Measurements from ENCODE around the gene HOXA5.

The HOXA5 gene

GRCh38 chr7:27170426-27171324 is 27.2 kb upstream of the HOXA5 start:
- no peak for DNase-seq

DNA sequence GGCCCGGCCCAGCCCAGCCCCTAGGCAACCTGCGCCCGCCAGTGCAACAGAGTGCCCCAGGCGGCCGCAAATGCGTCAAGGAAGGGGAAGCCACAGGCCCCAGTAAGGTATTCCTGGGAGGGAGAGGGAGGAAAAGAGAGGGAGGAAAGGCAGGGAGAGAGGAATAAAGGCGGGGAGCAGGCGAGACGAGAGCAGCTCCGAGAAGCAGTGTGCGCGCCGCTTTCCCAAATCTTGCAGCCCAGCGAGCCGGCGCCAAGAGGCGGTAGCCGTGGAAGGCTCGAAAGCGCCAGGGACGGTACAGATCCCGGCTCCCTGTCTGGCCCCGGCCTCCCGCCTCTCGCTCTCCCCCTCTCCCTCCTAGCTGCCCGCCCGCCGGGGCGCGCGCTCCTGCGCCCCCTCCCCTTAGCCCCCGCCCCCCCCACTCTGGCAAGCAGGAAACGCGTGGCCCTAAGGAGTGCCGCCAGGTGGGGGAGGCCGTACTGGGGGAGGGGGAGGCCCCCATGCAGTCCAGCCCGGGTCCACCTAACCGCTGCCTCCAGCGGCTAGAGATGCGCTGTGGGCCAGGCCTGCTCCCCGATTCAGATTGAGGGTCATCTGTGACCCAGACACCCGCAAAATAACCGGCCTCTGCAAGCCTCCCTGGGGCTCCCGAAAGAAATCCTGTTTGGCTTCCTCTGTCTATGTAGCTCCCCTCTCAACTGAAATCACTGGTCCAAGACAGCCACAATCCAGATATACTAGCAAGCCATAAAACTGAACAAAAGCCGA is 26.4 kb upstream of the HOXA5 start:
- DNase-seq, result no peak

DNA sequence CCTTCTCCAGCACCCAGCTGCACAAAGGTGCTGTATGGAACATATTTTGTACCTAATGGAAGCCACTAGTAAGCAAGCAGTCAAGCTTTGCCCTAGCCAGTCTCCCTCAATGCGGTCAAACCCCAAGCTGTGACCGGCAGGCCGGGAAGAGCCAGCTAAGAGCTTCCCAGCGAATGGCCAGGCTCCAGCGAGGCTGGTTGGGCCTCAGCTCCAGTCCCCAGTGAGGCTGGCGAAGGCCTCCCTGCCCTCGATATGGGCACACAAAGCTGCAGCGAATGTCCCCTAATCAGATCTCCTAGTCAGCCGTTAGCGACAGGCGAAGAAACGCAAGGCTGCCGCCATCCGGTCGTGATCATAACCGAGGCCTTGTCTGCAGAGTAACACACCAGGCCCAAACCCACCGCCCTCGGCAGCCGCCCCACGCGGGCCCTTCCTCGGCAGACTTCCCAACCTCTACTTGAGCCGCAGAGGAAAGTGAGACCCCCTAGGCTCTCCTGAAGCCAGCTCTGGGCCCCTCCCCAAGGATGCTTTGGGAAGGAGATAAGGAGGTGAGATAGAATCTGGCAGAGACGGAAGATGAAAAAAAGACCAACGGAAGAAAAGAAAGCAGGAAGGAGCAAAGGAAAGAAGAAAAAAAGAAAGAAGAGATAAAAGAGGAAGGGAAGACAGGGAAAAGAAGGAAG is 24.9 kb upstream of the HOXA5 start:
- DNase-seq, result no peak

GRCh38 chr7:27167916-27168264 is 24.4 kb upstream of the HOXA5 start:
- no peak for DNase-seq

GRCh38 chr7:27166531-27167505 is 23.3 kb upstream of the HOXA5 start:
- no peak for DNase-seq

DNA sequence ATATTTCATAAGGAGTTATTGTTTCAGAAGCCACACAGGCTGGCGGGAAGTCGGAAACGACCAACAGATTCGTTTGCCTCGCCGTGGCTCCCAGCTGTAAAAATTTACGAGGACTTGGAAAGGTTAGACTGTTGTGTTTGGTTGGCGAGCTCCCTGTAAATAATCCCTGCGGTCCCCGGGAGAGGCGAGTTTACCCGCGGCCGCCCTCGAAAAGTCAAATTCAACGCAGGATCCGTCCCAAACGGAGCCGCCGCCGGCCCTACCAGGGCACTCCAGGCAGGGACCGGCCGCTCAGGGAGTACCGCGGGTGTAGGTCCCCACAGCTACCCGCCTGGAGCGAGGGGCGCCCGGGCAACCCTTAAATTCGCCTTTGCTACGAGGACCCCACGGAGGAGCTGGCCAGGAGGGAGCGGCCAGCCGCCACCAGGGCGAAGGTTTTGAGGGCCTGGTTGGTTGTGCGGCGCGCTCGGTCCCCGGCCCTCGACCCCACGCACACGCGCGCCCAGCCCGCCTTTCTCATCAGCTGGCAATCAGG is 22.6 kb upstream of the HOXA5 start:
- DNase-seq, result no peak

DNA sequence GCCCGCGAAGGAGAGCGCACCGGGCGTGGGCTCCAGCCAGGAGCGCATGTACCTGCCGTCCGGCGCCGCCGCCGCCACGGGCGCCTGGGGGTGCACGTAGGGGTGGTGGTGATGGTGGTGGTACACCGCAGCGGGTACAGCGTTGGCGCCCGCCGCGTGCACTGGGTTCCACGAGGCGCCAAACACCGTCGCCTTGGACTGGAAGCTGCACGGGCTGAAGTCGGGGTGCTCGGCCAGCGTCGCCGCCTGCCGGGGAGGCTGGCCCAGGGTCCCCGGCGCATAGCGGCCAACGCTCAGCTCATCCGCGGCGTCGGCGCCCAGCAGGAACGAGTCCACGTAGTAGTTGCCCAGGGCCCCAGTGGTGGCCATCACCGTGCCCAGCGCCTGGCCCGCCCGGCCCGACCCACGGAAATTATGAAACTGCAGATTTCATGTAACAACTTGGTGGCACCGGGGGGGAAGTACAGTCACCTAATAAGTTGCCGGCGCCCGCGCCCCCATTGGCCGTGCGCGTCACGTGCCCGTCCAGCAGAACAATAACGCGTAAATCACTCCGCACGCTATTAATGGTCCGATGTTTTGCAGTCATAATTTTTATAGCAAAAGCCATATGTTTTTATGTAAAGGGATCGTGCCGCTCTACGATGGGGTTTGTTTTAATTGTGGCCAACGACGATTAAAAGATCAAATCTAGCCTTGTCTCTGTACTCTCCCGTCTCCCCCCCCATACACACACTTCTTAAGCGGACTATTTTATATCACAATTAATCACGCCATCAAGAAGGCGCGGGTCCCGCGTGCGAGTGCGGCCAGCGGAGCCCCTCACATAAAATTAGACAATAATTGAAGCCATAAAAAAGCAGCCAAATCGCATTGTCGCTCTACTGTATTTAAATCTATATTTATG is 21.9 kb upstream of the HOXA5 start, which contains the start of gene HOXA9:
Gene HOXA9 (minus strand): TSS at position 449 of the 907 bp plus-strand sequence. CDS start 80 bp downstream, at position 369.
- DNase-seq, result no peak

DNA sequence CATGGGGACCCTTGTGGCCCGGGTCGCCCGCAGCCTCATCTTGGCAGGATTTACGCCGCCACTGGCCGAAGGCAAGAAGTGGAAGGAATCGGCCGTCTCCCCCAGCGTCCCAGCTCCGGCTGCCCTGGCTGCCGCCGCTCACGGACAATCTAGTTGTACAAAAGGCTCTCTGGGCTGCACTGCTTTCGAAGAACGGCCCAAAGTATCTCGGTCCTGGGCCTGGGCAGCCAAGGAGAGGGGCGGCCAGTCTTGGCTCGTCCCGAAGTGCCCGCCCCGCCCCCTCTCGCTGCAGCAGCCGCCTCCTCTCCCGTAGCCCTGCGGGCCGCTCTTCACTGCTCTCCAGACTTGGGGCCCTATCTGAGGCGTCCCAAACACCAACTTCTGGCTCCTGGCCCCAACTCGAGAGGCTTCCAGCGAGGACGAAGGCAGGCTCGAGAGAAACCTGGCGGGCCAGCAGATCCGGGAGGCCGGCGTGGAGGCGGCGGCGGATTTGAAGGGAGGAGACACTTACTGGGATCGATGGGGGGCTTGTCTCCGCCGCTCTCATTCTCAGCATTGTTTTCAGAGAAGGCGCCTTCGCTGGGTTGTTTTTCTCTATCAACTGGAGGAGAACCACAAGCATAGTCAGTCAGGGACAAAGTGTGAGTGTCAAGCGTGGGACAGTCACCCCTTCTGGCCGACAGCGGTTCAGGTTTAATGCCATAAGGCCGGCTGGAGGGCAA is 21.0 kb upstream of the HOXA5 start:
- no peak for DNase-seq

DNA sequence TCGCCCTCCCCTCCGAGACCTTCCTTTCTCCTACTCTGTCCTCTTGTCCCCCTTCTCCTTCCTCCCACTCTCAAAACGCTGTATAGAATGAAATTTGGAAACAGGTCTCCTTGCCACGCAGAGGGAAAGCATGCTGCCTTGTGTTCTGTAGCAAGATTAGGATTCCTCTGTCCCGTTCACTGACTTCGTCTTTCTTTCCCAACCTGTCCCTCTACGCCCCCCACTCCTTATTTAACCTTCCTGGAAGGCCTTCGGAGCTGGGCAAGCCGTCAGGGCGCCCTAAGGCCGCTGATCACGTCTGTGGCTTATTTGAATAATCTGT is 20.5 kb upstream of the HOXA5 start:
- no peak for DNase-seq

- DNase-seq, result no peak
These were observed 20.0 kb upstream of the HOXA5 start for GRCh38 chr7:27163288-27164044.

DNA sequence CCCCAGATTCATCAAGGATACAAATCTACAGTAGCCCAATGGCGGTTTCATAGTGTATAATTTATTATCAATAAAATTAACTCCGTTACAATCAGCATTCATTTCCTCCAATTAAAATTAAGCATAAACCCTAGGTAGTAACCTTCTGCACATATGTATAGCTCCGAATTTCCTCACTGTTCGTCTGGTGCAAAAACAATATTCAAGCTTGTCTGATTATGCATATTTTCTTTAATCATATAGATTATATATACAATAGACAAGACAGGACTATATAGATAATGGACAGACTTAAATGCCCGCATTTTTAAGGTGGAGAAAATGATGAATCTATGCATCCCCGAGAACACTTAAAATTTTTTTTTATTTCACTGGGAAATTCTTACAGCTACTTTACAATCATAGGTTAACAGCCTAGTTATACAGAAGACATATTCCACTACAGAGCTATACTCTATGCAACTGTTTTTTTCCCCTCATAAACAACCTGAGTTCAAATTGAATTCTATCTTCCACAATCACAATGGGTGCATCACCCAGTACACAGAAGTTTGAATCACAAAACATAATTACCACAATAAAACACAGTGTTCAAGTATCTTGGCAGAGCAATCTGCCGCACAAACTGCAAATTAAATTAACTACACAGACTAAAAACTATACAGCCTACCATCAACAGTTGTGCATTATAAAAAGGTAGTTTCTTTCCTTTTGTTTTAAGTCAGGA is 19.2 kb upstream of the HOXA5 start:
- DNase-seq, result no peak

DNA sequence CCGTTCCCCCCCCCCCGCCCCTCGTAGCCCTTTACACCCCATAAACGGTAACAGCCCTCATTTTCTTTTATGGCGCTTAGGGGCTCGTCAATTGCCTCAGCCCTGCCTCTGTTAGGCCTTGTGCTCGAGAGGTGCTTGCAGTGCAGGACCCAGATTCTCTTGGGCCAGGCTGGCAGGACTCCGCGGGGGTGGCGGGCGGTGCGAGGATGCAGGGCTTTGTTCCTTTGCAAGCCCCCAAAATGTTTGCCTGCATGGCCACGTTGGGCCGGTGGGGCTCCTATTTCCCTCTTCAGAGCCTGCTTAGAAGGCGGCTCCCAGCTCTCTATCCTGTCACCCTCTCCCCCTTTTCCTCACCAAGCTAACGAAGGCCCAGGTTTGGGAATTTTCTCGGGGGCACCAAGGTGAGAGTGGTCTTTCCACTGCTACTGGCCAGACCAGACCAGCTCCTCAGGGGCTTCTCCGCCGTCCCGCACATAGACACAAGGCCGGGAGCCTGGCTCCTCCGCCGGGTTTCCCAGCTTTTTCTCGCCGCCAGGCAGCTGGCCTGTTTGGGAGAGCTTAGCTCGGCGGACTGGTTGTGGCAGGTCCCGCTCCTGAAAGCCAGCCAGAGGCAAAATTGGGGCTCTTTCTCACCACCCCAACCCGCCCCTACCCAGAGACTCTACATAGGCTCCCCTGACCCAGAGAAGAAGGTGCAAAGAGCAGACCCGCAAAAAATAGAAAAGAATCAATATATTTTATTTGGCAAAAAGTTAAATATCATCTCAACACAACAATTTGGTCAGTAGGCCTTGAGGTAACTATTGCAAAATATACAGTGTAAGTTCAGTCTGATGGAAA is 18.5 kb upstream of the HOXA5 start:
- no peak for DNase-seq

DNA sequence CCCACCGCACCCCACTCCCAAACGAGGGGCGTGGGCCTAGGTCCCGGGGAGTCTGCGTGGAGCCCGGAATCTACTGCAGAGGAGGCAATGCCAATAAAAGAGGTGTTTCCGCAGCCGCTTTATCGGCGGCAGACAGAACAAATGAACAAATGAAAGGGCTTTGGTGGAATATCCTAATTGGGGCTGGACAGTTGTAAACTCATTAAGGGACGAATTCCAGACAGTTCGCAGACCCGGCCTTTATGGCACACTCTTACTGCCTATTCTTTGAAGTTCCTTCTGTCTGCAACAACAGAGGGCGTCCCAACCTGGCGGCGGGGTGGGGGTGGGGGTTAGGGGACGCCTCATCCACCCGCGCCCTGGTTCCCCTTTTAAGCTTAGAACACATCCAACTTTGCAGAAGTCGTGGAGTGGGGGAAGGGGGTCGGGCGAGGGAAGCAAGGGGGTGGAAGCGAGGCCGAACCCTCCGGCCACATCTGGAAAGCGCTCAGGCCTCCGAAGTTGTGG is 17.8 kb upstream of the HOXA5 start:
- no peak for DNase-seq

DNA sequence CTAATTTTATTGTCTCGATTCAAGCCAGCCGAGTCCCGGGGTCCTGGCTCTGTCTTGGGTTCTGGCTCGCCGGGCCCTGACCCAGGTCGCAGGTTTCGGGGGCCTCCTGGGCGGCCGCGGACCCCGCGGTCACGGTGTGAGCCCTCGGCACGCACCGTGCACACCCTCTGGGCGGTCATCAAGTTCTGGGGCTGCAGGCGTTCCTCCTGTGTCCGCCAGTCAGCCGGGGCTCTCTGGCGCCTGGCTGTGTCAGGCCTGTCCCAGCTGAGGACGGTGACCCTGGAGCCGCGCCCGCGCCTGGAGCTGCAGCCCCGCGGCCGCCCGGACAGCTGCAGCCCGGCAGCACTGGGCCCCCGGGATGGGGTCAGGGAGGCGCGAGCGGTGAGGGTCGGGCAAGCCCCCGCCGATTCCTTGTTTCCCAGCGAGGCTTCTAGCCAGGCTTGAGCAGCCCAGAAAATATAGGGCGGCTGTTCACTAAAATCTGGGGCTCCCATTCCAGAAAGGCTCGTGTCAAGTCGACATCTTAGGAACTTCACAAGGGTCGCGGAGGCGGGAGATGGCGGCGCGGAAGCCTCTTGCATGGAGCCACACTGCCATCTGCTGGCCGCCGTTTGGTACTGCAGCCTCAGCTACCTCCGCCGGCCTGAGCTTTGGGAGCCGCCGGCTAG is 17.2 kb upstream of the HOXA5 start:
- no peak for DNase-seq

DNA sequence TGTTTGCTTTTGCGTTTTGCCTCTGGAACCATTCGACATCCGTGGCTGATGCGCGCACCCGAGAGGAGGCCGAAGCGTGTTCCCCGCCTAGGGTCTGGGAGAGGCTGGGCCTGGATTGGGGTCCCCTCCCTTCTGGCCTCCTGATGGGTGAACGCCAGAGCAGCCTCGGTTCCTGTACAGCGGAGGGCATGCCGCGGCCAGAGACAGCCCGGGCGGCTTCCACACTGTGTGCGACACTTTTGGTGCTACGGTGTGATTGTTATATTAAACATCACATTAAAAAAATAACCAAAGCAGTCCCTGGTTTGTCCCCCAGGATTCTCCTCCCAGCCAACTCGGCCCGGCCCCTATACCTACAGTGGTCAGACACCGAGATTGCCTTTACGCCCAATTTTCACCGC is 16.7 kb upstream of the HOXA5 start:
- no peak for DNase-seq

DNA sequence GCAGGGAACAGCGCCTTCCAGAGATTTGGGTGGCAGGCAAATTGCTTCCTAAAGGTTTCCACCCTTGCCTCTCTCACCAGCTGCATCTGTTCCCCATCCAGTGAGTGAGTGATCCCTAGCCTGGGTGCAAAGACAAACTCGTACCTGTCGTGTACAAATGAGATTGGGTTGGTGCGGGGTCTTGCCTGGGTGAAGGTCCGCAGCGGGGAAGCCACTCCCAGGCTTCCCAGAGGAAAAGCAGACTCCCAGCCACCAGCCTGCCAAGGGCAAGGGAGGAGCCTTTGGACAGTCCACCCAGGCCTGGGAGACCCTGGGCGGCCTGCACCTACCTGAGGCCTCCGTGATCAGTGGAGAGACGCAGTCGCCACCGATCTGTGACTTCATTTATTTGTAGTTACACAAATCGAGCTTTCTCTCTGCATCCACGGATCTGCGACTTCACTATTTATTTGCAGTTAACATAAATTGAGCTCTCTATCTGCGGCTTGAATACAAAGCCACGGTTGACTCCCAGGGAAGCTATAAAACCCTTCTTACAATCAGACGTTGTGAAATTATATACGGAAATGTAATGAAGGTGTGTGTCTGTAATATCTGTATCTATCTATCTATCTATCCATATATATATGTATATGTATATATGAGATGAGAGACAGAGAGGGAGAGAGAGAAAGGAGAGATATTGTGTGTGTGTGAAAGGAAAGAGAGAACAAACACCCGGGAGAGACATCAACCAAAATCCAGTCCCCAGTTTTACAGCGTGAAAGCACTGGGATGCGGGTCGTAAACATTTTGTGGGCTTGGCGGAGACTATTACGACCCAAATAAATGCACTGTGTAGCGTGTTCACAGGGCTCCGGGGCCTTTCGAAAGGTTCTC is 16.0 kb upstream of the HOXA5 start:
- DNase-seq, result no peak

Data from kidney glomerular epithelial cell (primary cell).